Thyroid gland (tissue), 4 donors: ENCODE data around the gene SPRR1B. TPM values are rescaled to one million over a fixed set of nuclear protein-coding genes. Genes with fewer than 3 reads are reported as not detected.
"Not testable (repeated sequence)": the region's sequence is repeated elsewhere in the genome, so short reads cannot be mapped to it uniquely, and the experiment has no call there.

Experiments used
- DNase-seq, 2 donors: peaks; one replicate each; pipeline ENCODE4 v3.0.0-alpha.2; 2019
- H3K27ac ChIP-seq, 3 donors: fragments of 200-600 bp; sonication (generic); 1 replicate in 2 of 3; 2 replicates in 1 of 3; pipeline ENCODE4 v1.5.1; 2016 to 2019; ENCODE audit warnings: mild to moderate bottlenecking in 1 of 3, moderate library complexity in 1 of 3
- H3K27me3 ChIP-seq: fragments of 200-600 bp; sonication (generic); one replicate; pipeline ENCODE4 v1.5.1; 2019
- H3K36me3 ChIP-seq, 2 donors: fragments of 200-600 bp; sonication (generic); one replicate each; pipeline ENCODE4 v1.5.1; 2016 to 2019
- H3K4me1 ChIP-seq, 2 donors: fragments of 200-600 bp; sonication (generic); one replicate each; pipeline ENCODE4 v1.5.1; 2017 to 2019
- H3K4me3 ChIP-seq, 3 donors: fragments of 200-600 bp; sonication (generic); replicated peaks in 1 of 3; 1 replicate in 2 of 3; 2 replicates in 1 of 3; pipeline ENCODE4 v1.5.1; 2016; ENCODE audit warnings: mild to moderate bottlenecking in 1 of 3
- H3K9me3 ChIP-seq: fragments of 200-600 bp; sonication (generic); one replicate; pipeline ENCODE4 v1.5.1; 2017
- CTCF ChIP-seq, 6 experiments: fragments of 200-600 bp in 3 of 6; fragments of 450-650 bp in 3 of 6; sonication (generic) in 3 of 6; IDR thresholded peaks; one replicate each; pipeline ENCODE4 v1.5.1; 2016 to 2019; ENCODE audit warnings: antibody characterized with exemption in 6 of 6, mild to moderate bottlenecking in 2 of 6, inconsistent platforms in 1 of 6, moderate library complexity in 1 of 6
- POLR2A ChIP-seq, 2 donors: fragments of 450-650 bp; IDR thresholded peaks; one replicate each; pipeline ENCODE4 v1.6.1; 2017; ENCODE audit warnings: antibody characterized with exemption in 2 of 2, mild to moderate bottlenecking in 2 of 2, moderate library complexity in 1 of 2
- WGBS, 2 donors: methylation state at CpG; one replicate each; pipeline ENCODE4 v1.1.5; 2017; 5-methylcytosine and 5-hydroxymethylcytosine counted together
- intact Hi-C: fragments of 100-400 bp; cut with DNase I; formaldehyde crosslinking; loops from one replicate; pipeline ENCODE4 v1.15.1; 2023
- total RNA-seq, 4 donors: library from RNA; depleted of rRNA; stranded (reverse); fragments of >200 nt; gene quantifications; one replicate each; pipeline ENCODE4 v1.2.3, GENCODE V29; 2016

SPRR1B gene
- total RNA-seq, 4 donors from 2014 or later: not detected

DNA sequence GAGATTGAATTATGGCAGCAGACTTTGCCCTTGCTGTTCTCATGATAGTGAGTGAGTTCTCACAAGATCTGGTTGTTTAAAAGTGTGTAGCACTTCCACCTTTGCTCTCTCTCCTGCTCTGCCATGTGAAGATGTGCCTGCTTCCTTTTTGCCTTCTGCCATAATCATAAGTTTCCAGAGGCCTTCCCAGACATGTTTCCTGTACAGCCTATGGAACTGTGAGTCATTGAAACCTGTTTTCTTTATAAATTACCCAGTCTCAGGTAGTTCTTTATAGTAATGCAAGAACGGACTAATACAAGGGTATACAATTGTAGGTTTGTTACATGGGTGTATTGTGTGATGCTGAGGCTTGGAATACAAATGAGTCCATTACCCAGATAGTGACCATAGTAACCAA lies 4.2 kb downstream of the SPRR1B start:
- Histone ChIP-seq H3K4me1 (no peaks in the 10 kb centered on the region), H3K27me3 (no peaks in the 10 kb centered on the region), H3K9me3 (no peaks in the 10 kb centered on the region), H3K36me3 (no peaks in the 10 kb centered on the region), H3K27ac (no peak overlapping the region), H3K4me3 (no peak overlapping the region)
- intact Hi-C loops: no loop called here
- WGBS, 2 donors: 81 to 83% methylated on average over 1 of the region's 1 CpG
- TF ChIP-seq CTCF (IDR thresholded peaks at IDR 0.05) (no peak), POLR2A (IDR thresholded peaks at IDR 0.05) (no peak)
- DNase-seq: no peak

- no peak for DNase-seq
- H3K9me3 ChIP-seq: no peaks in the 10 kb centered on the region
- 67 to 73% methylated on average over 4 of the region's 4 CpGs for WGBS, 2 donors
- H3K27me3 ChIP-seq: no peaks in the 10 kb centered on the region
- intact Hi-C loops: no loop called here
- no peaks in the 10 kb centered on the region for H3K4me1 ChIP-seq
- H3K4me3 ChIP-seq: no peak within 1 kb of the TSS
- H3K27ac ChIP-seq: no peak within 1 kb of the TSS
- no peaks in the 10 kb centered on the region for H3K36me3 ChIP-seq
- no peak for TF ChIP-seq CTCF (IDR thresholded peaks at IDR 0.05)
- TF ChIP-seq POLR2A (IDR thresholded peaks at IDR 0.05): no peak
Observed at GRCh38 chr1:153040950-153041631, 10.1 kb downstream of the SPRR1B start, which contains the start of gene SPRR2D. Gene SPRR2D (minus strand): TSS chr1:153041120. CDS start chr1:153040346, 774 bp downstream.

DNA sequence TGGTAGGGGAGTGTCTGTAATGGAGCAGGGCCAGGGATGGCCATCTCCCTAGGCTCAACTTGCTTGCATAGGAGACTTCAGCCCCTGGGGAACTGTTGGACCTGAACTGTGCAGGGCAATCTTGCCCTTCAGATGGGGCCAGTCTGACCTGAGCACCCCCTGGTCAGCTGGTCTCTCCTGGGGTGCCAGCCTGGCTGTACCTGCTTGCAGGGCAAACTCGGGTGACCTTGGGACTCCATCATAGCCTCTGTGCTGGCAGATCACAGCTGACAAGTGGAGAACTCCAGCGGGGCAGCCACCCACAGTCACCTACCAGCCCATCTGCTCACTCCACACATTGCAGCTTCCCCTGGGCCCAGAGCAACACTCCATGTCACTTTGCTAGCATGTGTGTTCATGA lies 18.2 kb downstream of the SPRR1B start:
- Histone ChIP-seq H3K9me3 (no peaks in the 10 kb centered on the region), H3K4me3 (no peak overlapping the region), H3K4me1 (no peaks in the 10 kb centered on the region), H3K27me3 (no peaks in the 10 kb centered on the region), H3K27ac (no peak overlapping the region), H3K36me3 (no peaks in the 10 kb centered on the region)
- no peak for DNase-seq
- WGBS, 2 donors: 93 to 95% methylated on average over 2 of the region's 2 CpGs
- TF ChIP-seq POLR2A (IDR thresholded peaks at IDR 0.05): no peak
- TF ChIP-seq CTCF (IDR thresholded peaks at IDR 0.05): no peak
- intact Hi-C loops: no loop called here

GRCh38 chr1:153056111-153056510 lies 25.1 kb downstream of the SPRR1B start:
- DNase-seq, H3K4me3 ChIP-seq, intact Hi-C loops, H3K36me3 ChIP-seq, H3K9me3 ChIP-seq, H3K4me1 ChIP-seq, H3K27me3 ChIP-seq, H3K27ac ChIP-seq: not testable (repeated sequence)
- 65 to 67% methylated on average over 3 of the region's 3 CpGs for WGBS, 2 donors

GRCh38 chr1:153057375-153057774 lies 26.4 kb downstream of the SPRR1B start, which contains the start of gene SPRR2A:
Gene SPRR2A (minus strand): TSS chr1:153057512. CDS start chr1:153056735, 777 bp downstream.
- Histone ChIP-seq H3K4me1 (no peaks in the 10 kb centered on the region), H3K27ac (no peak within 1 kb of the TSS), H3K4me3 (no peak within 1 kb of the TSS), H3K27me3 (no peaks in the 10 kb centered on the region), H3K9me3 (no peaks in the 10 kb centered on the region), H3K36me3 (no peaks in the 10 kb centered on the region)
- no peak for TF ChIP-seq CTCF (IDR thresholded peaks at IDR 0.05)
- TF ChIP-seq POLR2A (IDR thresholded peaks at IDR 0.05): no peak
- intact Hi-C loops: no loop called here
- WGBS, 2 donors: 47 to 64% methylated on average over 2 of the region's 2 CpGs
- DNase-seq: no peak
